Activated gamma-delta T cell (primary cell): ENCODE results near the gene LRRC74A.
A peak's percentile ranks its signal among the peaks of the same experiment; 100 is the strongest.

ENCODE experiments used
- DNase-seq: peaks from one replicate; lab custom pipeline; 2025; lab: John Stamatoyannopoulos, UW

Gene LRRC74A

DNA sequence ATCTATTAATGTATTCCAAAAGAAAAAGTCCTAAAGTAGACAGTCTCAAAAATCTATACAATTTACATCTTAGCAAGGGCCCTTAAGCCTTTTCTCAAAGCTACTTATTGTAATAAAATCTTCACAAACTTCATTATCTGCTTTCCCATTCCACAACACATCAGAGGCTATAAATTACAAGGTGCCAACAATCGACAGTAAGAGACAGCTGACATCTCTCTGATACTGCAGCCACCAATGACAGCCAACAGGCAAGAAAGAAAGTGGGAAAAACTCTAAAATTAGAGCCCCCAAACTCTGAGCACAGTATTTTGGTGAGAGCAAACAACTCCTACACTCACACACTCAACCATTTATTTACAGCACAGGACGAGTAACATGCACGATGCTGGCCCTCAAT is 15.7 kb upstream of the LRRC74A start:
- DNase-seq = no peak

DNA sequence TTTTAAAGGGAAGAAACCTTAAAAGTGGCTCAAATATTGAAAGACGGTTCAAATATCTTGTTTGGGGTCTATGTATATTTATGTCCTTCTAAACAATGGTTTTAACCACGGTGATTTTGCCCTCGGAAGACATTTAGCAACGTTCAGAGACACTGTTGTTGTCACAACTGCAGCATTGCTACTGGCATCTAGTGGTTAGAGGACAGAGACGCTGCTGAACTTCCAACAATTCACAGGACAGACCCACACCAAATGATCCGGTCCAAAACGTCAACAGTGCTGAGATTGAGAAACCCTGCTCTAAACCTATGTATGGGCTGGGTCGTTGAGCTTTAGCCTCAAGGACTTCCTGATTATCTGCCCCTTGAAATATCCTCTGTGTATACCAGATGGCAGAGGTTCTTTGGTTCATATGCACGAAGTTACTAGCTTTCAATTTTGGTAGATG is 15.2 kb upstream of the LRRC74A start:
- no peak for DNase-seq

DNA sequence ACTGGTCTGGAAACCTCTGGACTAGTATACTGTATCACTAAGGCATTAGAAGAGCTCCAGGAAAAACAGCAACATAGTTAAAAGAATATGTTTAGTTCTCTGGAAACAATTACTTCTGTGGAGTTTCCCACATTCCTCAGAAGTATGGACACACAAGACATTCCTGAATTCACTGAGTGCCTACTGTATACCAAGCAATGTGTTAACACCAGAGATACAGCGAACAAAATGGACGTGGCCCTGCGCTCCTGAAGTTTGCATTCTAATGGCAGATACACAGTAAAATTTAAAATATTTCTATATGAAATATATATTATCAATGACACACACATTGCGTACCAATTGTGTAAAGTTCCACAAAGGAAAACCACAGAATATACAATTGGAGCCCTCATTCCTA is 14.6 kb upstream of the LRRC74A start:
- DNase-seq = no peak

DNA sequence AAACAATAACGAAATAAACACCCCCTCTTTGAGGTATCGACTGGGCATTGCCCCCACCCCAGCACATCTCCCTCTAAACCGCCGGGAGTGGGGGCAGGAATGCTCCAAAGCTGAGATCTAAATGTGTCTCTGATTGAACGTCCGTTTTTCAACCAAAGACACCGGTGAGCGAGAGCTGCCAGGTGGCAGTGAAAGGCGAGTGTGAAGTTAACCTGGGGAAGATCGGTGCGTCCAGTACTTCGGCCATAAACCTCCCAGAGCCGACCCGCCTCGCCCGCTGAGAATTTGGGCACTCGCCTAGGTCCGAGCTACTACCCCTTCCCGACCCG is 14.2 kb upstream of the LRRC74A start:
- DNase-seq = no peak

DNA sequence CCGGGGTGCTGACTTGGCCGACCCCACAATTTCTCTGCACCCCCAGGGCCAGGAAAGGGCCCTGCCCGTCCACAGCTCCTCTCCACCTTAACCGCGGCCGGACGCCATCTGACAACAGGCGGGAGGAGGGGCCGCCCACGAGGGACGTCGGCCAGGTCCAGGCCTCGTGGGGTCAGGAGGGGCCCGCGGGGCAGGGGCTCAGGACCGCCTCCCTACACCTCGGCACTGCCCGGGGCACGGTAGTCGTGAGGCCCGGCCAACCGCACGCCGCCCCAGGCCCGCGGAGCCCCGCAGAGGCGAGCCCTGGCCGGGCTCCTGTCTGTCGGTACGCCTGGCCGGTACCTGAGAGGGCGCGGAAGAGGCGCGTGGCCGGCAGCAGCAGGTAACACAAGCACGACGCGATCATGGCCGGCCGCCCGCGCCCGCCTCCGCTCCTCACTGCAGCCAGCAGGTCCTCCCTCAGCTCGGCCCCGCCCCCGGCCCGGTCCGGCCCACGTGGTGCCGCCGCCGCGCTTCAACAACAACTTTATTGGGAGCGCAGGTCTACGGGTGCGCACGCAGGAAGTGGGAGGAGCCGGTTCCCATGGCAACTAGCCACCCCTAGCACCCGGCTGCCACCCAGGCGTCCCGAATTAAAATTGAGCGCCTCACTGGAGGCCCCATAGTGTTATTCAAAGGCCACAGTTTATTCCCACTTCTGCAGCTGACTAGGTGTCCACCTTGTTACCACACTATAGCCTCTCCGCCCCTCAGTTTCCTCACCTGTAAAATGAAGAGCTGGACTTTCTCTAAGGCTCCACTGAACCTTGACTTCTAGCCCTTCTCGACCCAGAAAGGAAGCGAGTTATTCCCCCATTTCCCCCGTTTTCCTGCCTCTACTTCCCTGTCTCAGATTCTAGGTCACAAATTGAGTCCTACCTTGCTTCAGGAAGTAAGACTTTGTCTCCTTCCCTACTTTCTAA is 13.5 kb upstream of the LRRC74A start, which contains the start of gene ANGEL1:
Gene ANGEL1, minus strand, starts transcription at position 461 of the 962 bp plus-strand sequence. Its CDS starts 55 bp downstream, at position 406.
- DNase-seq = peak; percentile 93

DNA sequence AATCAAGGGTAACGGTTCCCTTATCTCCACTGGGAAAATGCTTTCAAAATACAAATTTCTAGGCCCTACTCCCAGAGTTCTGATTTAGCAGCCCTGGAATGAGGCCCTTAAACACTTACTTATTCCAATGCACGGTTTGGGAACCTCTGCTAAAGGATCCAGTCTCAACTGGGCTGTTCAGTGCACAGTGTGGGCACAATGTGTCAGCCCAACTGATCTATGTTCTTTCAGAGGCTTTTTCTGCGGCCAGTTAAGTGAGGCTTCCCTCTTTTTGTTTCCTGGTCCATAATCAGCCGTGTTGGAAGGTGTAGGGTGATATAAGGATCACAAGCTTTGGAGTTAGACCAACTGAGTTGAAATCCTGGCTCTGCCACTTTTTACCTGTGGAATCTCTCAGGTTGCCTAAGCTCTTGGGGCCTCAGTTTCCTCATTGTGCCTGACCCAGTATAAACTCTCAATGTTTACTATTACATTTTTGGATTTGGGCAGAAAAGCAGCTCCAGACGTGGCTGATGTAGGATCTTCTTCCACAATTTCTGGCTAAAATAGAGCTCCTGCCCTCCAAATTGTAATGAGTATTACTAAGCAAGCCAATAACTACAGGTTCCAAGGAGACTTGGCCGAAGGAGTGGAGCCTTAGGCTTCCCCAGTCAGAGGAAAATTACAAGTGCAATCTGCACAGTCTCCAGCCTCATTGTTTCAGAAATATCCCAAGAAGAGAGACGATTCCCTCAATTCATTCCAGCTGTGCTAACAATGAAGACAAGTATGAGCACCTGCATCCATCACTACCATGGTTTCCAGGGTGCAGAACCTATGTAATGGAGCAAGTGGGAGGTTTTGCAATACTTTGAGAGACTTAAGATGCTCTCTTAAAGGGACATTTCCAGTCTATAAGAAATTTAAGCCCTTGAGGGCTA is 11.2 kb upstream of the LRRC74A start:
- no peak for DNase-seq

DNA sequence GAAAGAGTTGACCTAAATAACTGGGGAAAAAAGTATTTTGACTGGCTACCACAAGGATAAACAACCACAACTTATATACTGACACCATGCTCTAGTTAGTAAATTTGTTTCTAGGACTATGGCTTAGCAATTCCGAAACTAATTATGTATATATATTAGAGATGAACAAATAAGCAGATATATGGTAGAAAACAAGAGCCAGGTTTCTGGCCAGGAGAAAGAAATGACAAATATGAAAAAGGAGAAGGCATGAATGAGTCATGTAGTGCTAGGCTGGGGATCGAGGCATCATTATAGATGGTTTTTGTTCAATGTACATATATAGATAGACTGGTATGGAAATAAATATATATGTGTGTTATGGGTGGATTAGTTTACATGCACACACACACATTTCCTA is 5.5 kb upstream of the LRRC74A start:
- DNase-seq = no peak

DNA sequence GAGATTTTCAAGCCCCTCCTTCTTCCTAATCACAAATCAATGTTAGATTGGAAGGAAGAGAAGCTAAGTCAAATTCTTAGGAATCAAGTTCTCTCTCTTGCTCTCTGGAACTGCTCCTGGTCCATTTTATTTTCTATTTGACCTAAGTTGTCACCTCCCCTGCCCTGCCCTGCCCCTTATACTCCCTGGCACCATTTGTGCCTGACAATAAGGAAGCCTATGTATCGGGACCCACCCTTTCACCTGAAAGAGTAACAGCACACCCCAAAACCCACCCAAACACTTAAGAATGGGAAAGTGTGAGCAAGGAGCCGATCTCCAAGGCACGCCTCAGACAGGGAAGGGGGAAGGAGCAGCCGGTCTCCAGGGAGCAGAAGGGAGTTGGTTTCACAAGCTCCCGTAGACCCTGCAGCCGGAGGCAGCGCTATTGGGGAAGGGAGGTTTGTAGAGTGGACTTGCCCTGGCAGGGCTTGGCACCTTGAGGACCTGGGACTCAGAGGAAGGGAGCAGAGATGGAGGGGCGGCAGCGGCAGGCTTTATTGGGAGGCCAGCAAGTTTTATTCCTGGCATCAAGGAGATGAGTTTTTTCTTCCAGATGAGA is 1.6 kb downstream of the LRRC74A start:
- DNase-seq = no peak

DNA sequence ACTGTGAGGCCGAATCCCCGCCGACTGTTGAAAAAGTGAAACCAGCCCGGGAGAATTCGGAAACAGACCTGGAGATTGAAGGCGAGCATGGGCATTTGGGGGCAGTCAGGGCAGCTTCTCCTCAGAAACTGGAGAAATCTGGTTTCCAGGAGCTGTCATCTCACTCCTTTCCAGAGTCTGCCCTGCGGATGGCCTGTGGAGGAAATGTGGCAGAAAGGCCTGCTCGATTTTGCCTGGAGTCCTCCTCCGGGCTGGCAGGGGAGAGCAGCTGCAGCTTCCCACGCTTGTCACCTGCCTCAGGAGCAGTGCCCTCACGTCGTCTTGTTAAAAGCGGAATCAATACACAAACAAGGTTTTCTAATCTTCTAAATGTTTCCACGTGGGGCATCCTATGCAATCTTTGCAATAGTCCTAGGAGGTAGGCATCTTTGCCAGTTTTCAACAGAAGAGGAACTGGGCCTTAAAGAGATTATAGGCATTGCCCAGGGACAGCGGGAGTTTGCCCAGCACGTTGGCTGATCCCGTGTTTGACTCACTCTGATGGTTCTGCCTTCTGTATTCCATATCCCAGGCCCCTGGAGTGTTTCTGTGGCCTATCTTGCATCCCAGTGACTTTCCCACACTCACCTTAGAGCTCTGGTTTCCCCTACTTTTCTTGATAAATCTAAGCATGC is 2.3 kb downstream of the LRRC74A start:
- no peak for DNase-seq

DNA sequence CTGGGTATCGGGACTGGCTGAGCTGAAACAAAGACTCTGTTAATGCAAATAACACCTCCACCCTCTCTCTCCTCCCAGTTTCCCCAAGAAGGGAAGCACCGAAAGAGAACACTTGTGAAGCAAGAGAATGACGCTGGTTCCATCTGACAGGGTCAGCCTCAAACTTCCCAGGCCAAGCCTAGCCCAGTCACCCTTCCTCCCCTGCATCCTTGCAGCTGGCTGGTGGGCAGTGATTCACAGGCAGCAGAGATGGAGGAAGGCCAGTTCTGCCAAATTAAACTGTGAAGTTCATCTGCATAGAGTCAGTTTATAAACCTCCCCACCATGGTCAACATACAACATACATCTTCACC is 2.8 kb downstream of the LRRC74A start:
- DNase-seq = no peak

DNA sequence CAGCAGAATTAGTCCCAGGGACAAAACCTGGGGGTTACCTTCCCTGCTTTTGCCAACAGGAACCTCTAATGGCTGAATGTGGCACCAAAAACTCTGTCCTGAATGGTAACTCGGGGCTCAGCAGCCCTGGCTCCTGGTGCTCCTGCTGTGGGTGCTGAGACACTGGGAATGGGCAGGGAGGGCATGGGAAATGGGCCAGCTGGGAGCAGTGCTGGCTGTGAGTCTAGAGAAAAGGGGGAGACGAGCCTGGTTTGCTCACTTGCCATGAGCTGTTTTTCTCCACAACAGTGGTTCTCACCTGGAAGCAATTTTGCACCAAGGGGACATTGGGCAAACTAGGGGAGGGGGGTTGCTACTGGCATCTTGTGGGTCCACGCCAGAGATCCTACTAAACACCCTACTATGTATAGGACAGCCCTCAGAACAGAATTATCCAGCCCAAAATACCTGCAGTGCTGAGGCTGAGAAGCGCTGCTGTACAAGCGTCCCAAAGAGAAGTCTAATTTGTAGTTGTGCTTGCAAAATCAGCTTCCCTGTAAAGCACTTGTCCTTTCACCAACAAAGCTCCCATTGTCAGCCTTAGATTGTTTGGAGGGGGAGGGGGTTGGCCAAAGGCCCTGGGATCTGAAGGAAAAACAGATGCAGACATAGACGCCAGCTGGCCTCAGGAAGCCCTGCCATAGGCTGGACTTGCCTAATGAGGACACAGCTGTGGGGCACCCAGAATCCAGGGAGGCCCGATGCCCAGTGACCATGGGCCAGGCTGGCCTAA is 3.6 kb downstream of the LRRC74A start:
- DNase-seq = no peak

DNA sequence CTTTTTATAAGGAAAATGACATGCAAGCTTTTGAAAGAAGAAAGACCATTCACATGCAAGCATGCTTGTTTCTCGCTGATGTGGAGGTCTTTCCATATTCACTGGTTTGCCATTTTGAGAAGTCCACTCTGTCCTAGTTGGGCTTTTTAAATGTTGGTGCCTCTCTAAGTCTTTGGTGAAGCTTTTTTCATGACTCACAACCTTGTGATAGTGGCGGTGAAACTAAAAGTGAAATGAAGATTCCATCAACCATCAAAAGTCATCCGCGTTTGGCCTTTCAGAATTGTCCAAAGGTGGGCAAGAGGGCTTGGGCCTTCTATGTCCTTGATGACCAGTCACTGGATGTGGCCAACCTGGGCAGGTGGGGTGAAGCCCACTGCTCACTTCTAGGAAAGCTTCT is 4.3 kb downstream of the LRRC74A start:
- no peak for DNase-seq

DNA sequence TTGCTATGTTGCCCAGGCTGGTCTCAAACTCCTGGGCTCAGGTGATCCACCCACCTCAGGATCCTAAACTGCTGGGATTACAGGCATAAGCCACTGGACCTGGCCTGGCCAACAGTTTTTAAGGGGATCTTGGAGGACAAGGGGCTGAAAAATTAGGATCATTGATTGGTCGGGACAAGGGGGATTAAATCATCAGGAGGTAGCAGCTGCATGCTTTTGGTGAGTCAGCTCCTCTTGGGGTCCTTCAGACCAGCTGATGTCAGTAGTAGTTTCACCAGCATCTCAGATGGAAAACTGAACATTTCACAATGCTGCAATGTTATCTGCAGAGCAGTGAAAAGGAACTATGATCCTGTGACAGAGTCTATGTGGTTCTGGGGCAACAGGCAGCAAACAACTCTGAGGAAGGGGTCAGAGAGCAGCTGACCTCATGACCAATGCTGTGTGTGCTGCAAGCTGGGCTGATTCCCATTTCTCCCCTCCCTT is 6.3 kb downstream of the LRRC74A start:
- DNase-seq = no peak

DNA sequence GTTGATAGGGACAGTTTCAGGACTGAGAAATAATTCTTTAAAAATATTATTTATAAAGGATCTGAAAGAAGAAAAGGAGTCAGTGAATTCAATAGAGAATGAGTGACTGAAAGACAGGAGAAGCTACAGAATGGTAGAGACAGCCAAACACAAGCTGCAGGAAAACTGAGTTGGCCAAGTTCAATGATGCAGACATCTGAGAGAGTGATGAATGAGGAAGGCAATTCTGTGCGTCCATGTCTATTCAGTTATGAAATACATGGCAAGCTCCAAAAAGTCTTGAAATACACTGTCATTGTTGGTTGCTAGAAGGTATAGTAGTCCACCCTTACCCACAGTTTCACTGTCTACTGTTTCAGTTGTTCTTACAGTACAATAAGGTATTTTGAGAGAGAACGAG is 6.8 kb downstream of the LRRC74A start:
- DNase-seq = no peak

DNA sequence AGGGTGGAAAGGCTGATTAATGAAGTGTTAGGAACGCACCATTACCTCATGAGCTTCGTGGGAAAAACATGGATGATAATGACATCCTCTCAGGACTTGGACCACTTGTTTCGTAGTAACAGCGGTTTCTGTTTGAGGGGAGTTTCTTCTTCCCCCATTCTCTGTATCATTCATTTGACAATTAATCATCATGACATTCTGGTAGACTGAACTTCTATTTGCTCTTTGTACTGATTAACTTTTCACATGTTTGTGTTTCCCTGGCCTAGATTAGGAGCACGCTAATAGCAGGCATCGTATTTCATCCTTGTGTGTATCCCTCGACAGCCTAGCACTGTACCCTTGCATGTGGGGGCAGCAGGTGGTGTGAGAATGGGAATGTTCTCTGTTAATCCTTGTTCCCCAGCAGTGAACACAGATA is 8.0 kb downstream of the LRRC74A start:
- no peak for DNase-seq

DNA sequence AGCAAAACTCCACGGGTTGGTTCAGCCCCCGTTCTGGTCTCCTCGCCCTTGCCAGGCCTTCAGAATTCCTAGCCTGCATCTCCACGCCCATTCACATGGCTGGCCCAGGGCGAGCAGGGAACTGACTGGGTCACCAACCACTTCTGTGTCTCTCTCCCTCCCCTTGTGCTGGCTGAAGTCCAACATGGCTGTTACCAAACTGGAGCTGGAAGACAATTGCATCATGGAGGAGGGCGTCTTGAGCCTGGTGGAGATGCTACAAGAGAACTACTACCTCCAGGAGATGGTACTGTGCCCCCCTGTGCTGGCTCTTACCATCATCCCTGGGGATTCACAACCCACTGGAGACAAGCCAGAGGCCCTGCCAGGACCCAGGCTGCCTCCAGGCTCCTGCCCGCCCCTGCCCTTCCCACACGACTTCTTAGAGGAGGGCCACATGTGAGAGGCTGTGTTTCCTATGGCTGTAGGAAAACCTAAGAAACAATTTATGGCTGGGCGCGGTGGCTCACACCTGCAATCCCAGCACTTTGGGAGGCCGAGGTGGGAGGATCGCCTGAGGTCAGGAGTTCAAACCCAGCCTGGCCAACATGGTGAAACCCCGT is 9.9 kb downstream of the LRRC74A start:
- DNase-seq = no peak

DNA sequence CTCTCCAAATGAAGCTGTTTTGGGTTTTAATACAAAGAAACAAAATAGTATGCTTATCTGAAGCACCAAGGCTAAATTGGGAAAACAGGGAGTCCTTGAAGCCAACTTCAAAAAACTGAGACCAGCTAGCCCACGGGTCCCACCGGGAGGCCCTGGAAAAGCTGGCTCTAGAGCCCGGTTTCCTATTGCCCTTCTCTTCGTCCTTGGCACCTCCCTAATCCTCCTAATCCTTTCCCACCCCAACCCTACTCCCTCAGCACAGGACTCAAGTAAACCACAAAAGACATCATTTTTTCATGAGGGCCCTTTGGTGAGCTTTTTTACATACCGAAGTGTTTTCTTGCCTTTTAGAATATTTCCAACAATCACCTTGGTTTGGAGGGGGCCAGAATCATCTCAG is 11.3 kb downstream of the LRRC74A start:
- no peak for DNase-seq

DNA sequence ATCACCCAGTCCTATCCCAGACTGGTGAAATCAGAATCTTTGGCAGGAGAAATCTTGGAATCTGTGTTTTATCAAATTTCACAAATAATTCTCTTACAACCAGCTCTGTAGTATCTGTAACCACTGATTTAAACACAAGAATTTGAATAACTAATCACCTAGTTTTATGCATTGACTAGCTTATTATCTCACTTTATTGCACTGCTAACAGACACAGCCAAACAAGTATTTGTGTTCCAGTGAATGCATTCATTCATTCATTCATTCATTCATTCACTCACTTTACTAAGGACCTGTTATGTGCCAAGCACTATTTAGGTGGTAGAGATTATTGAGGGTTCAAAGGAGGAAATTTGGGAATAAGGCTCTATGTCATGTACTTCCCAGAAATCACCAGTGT is 16.2 kb downstream of the LRRC74A start:
- no peak for DNase-seq

DNA sequence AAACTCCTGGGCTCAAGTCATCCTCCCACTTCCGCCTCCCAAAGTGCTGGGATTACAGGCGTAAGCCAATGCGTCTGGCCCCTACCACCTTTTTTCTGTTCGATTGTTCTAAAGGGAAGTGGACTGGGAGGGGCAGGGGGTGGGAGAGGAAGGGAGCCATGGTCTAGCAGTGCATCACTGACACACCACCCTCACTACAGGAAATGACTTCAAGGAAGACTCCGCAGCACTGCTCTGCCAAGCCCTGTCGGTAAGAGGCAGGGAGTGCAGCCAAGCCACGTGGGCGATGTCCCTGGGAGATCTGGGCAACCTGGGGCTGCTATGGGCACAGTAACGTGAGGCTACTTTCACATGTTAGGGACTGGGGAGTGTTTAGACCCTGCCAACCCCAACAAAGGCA is 18.0 kb downstream of the LRRC74A start:
- no peak for DNase-seq

DNA sequence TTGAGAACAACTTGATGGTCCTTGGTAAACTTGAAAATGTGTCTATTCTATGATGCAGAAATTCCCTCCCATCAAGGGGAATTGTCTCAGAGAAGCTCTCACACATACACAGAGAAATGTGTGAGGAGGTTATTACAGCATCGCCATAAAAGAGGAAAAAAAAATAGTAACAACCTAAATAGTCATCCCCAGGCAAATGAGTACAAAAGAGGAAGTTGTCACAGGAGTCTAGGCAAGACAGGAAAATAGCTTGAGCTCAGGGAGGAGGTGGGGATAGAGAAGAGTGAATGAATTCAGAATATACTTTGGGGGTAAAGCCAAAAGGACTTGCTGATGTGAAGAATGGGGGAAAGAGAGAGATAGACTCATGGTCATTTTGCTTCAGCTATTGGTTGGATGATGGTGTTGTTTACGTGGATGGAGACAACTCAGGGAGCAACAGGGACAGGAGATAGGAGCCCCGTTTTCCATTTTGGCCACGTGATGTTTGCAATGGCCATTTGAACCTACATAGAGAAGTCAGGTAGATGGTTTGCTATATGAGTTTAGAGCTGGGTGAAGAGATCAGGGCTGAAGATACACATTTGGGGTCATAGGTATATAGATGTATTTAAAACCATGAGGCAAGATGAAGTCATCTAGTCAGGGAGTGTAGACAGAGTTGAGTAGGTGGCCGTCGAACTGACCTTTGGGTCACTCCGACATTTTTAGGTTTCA is 20.3 kb downstream of the LRRC74A start:
- DNase-seq = no peak
